MCF 10A (cell line): ENCODE results near the gene TRIM54. TPM values are rescaled to one million over a fixed set of nuclear protein-coding genes. Genes with fewer than 3 reads are reported as not detected.
"Not testable (repeated sequence)": the region's sequence is repeated elsewhere in the genome, so short reads cannot be mapped to it uniquely, and the experiment has no call there.

ENCODE experiments used
- BruUV-seq: library from RNA; stranded (reverse); fragments of 400-500 nt; replicated peaks from 2 replicates; lab custom pipeline; 2021; lab: Mats Ljungman, UMichigan
- CTCF ChIA-PET: fragments of 300-600 bp; sonication (Branson Sonifier 250); formaldehyde crosslinking; extraction: SDS; loops from one replicate; lab custom pipeline; 2021; ENCODE audit warnings: antibody characterized with exemption, inconsistent platforms; lab: Yijun Ruan, JAX
- POLR2A ChIA-PET: fragments of 300-600, 350-650 bp; sonication (Branson Sonifier 250); formaldehyde crosslinking; extraction: SDS; loops from one replicate; lab custom pipeline; 2020; ENCODE audit warnings: antibody characterized with exemption, inconsistent platforms; lab: Yijun Ruan, JAX
- DNase-seq: peaks from one replicate; pipeline ENCODE4 v3.0.0-alpha.2; 2018; ENCODE audit not compliant: unreplicated experiment
- H3K27ac Mint-ChIP-seq: one replicate; pipeline ENCODE4 v1.8.0; 2022; ENCODE audit warnings: mild to moderate bottlenecking, low read depth, mixed read lengths; ENCODE audit not compliant: unreplicated experiment
- H3K27me3 Mint-ChIP-seq: one replicate; pipeline ENCODE4 v1.8.0; 2022; ENCODE audit warnings: mixed read lengths; ENCODE audit not compliant: insufficient read depth, unreplicated experiment
- H3K36me3 Mint-ChIP-seq: one replicate; pipeline ENCODE4 v1.8.0; 2022; ENCODE audit warnings: mild to moderate bottlenecking, moderate library complexity, mixed read lengths; ENCODE audit not compliant: insufficient read depth, unreplicated experiment
- H3K4me1 Mint-ChIP-seq: one replicate; pipeline ENCODE4 v1.8.0; 2022; ENCODE audit warnings: mixed read lengths; ENCODE audit not compliant: insufficient read depth, unreplicated experiment
- H3K4me3 Mint-ChIP-seq: one replicate; pipeline ENCODE4 v1.8.0; 2022; ENCODE audit warnings: mild to moderate bottlenecking, moderate library complexity, mixed read lengths; ENCODE audit not compliant: unreplicated experiment
- H3K9me3 Mint-ChIP-seq: one replicate; pipeline ENCODE4 v1.8.0; 2022; ENCODE audit warnings: mixed read lengths; ENCODE audit not compliant: unreplicated experiment
- CTCF ChIP-seq: fragments of 200-600 bp; IDR thresholded peaks from one replicate; pipeline ENCODE4 v1.8.0; 2022; ENCODE audit warnings: antibody characterized with exemption, mild to moderate bottlenecking; ENCODE audit not compliant: unreplicated experiment
- intact Hi-C: fragments of 100-400 bp; cut with micrococcal nuclease; formaldehyde crosslinking; loops from 2 replicates; pipeline ENCODE4 v1.14.1; 2022
- total RNA-seq: library from RNA; stranded (reverse); gene quantifications from 2 replicates; pipeline ENCODE4 v1.2.3, GENCODE V29; 2022

TRIM54 gene
- total RNA-seq, 1 experiment from 2014 or later, result not detected

GRCh38 chr2:27264753-27265535 is 17.3 kb upstream of the TRIM54 start:
- Mint-ChIP-seq H3K4me1 (peaks cover 11% of the 10 kb centered on the region), H3K36me3 (no peaks in the 10 kb centered on the region), H3K4me3 (peak overlapping the region; percentile 57), H3K27ac (no peak overlapping the region), H3K27me3 (peaks cover 24% of the 10 kb centered on the region), H3K9me3 (no peaks in the 10 kb centered on the region)
- no peak for DNase-seq
- BruUV-seq, result no TSS peak
- TF ChIP-seq CTCF, result peak; percentile 26
- POLR2A ChIA-PET, result interaction anchor here (0.6 to 1.0 kb wide), 2 partner anchors 14 to 48 kb away, joined by 3 read pairs; partner anchors contain the start of gene CAD
- CTCF ChIA-PET, result interaction anchor here (0.7 to 5.9 kb wide), 9 partner anchors 9 to 165 kb away, joined by 3 to 41 read pairs (median 5); no protein-coding TSS in a partner anchor
- intact Hi-C loops, result no loop called here

DNA sequence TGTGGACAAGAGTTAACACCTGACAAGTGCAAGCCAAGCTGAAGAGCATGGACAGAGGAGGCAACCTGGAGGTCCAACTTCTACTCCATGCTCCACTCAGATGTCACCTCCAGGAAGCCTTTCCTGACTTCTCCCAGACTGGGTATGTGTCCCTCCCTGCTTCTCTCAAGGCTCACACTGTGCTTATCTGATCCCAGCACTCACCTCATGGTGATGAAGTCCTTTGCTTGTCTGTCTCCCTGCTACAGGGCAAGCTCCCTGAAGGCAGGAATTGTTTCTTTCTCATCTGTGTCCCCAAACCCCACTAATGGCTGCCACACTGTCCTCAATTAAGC is 16.7 kb upstream of the TRIM54 start:
- peaks cover 18% of the 10 kb centered on the region for H3K27me3 Mint-ChIP-seq
- ChIA-PET CTCF (interaction anchor here (0.7 to 5.9 kb wide), 8 partner anchors 8 to 166 kb away, joined by 3 to 41 read pairs (median 5); no protein-coding TSS in a partner anchor), POLR2A (interaction anchor here (0.6 kb wide), 1 partner anchor 13 kb away, joined by 3 read pairs; no protein-coding TSS in a partner anchor)
- no peaks in the 10 kb centered on the region for H3K9me3 Mint-ChIP-seq
- no peak for TF ChIP-seq CTCF
- H3K36me3 Mint-ChIP-seq, result no peaks in the 10 kb centered on the region
- H3K27ac Mint-ChIP-seq, result no peak overlapping the region
- H3K4me1 Mint-ChIP-seq, result peaks cover 11% of the 10 kb centered on the region
- intact Hi-C loops, result no loop called here
- H3K4me3 Mint-ChIP-seq, result no peak overlapping the region
- no TSS peak for BruUV-seq
- DNase-seq, result no peak

DNA sequence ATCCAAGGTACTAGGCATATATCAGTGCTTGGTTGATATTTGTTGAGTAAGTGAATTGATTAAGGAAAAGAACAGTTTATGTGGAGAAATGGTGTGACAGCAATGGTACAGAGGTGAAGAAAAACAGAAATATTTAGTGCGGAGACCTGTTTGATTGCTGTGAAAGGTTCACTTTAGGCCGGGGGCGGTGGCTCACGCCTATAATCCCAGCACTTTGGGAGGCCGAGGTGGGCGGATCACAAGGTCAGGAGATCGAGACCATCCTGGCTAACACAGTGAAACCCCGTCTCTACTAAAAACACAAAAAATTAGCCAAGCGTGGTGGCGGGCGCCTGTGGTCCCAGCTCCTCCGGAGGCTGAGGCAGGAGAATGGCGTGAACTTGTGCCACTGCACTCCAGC is 13.9 kb upstream of the TRIM54 start:
- POLR2A ChIA-PET, result interaction anchor here (0.6 kb wide), 1 partner anchor 371 kb away, joined by 3 read pairs; no protein-coding TSS in a partner anchor
- CTCF ChIA-PET, result interaction anchor here (0.6 to 5.9 kb wide), 4 partner anchors 12 to 251 kb away, joined by 4 to 41 read pairs (median 6); no protein-coding TSS in a partner anchor
- intact Hi-C loops, H3K27me3 Mint-ChIP-seq, BruUV-seq, H3K4me3 Mint-ChIP-seq, H3K27ac Mint-ChIP-seq, H3K36me3 Mint-ChIP-seq, DNase-seq, H3K9me3 Mint-ChIP-seq: not testable (repeated sequence)
- peaks cover 14% of the 10 kb centered on the region for H3K4me1 Mint-ChIP-seq

DNA sequence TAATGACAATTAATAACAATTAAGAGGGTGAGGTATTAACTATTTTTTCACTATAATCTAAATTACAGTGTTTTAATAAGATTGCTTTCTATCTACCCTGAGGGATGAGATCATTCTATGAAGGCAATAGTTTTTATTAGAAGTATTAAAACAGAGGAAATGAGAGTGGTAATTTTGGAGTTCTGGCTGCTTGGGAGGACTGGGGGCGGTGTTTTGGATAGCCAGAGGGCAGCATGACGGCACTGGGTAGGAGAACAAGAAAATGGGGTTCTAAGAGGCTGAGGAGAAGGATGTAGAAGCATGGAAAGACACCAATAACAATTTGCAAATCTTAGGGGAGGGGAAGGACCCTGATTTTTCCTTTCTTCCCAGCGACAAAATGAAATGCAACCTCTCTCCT is 12.1 kb upstream of the TRIM54 start:
- no peak for DNase-seq
- Mint-ChIP-seq H3K4me3 (no peak overlapping the region), H3K27ac (no peak overlapping the region), H3K27me3 (no peaks in the 10 kb centered on the region), H3K9me3 (no peaks in the 10 kb centered on the region), H3K4me1 (peaks cover 7% of the 10 kb centered on the region), H3K36me3 (peaks cover 11% of the 10 kb centered on the region)
- no peak for TF ChIP-seq CTCF
- ChIA-PET POLR2A (no interaction called here), CTCF (interaction anchor here (0.8 to 1.4 kb wide), 2 partner anchors 9 to 14 kb away, joined by 3 to 10 read pairs; no protein-coding TSS in a partner anchor)
- BruUV-seq, result no TSS peak
- intact Hi-C loops, result no loop called here
